Measurements from ENCODE around the gene IAPP.

IAPP gene

GRCh38 chr12:21341769-21342168, 30.9 kb upstream of the IAPP start:
- TF ChIP-seq CTBP1 (IDR thresholded peaks at IDR 0.05; ENCODE audit: borderline replicate concordance) (no peak), ZNF384 (IDR thresholded peaks at IDR 0.05) (no peak), ARNT (IDR thresholded peaks at IDR 0.05) (no peak), FOXK2 (IDR thresholded peaks at IDR 0.05) (no peak), ELF4 (IDR thresholded peaks at IDR 0.05) (no peak), LEF1 (IDR thresholded peaks at IDR 0.05; ENCODE audit: borderline replicate concordance) (no peak), NFRKB (IDR thresholded peaks at IDR 0.05) (no peak), HDGF (IDR thresholded peaks at IDR 0.05; ENCODE audit: borderline replicate concordance) (no peak), SUZ12 (IDR thresholded peaks at IDR 0.05) (no peak)
- CTCF ChIA-PET, result no interaction called here
- DNase-seq (ENCODE audit: extremely low spot score), result no peak
- POLR2A ChIA-PET, result no interaction called here

- POLR2A ChIA-PET, result no interaction called here
- CTCF ChIA-PET, result no interaction called here
- DNase-seq (ENCODE audit: extremely low spot score), result no peak
- TF ChIP-seq SUZ12 (IDR thresholded peaks at IDR 0.05) (no peak), ARNT (IDR thresholded peaks at IDR 0.05) (no peak), PKNOX1 (IDR thresholded peaks at IDR 0.05) (no peak), BHLHE40 (IDR thresholded peaks at IDR 0.05; ENCODE audit: borderline replicate concordance) (no peak), HDGF (IDR thresholded peaks at IDR 0.05; ENCODE audit: borderline replicate concordance) (no peak), FOXA1 (IDR thresholded peaks at IDR 0.05) (no peak), TARDBP (IDR thresholded peaks at IDR 0.05) (no peak), ELF4 (IDR thresholded peaks at IDR 0.05) (no peak), LEF1 (IDR thresholded peaks at IDR 0.05; ENCODE audit: borderline replicate concordance) (no peak)
Measured at GRCh38 chr12:21343636-21344035, 29.1 kb upstream of the IAPP start.

- no peak for DNase-seq (ENCODE audit: extremely low spot score)
- ChIA-PET POLR2A (no interaction called here), CTCF (no interaction called here)
- TF ChIP-seq SP1 (IDR thresholded peaks at IDR 0.05) (no peak), TARDBP (IDR thresholded peaks at IDR 0.05) (no peak), NFRKB (IDR thresholded peaks at IDR 0.05) (no peak), ZNF384 (IDR thresholded peaks at IDR 0.05) (no peak), L3MBTL2 (conservative IDR thresholded peaks at IDR 0.05) (no peak), FOXA1 (IDR thresholded peaks at IDR 0.05) (no peak), ARNT (IDR thresholded peaks at IDR 0.05) (no peak), BHLHE40 (IDR thresholded peaks at IDR 0.05; ENCODE audit: borderline replicate concordance) (no peak), PKNOX1 (IDR thresholded peaks at IDR 0.05) (no peak), ELF4 (IDR thresholded peaks at IDR 0.05) (no peak), CTBP1 (IDR thresholded peaks at IDR 0.05; ENCODE audit: borderline replicate concordance) (no peak), HDGF (IDR thresholded peaks at IDR 0.05; ENCODE audit: borderline replicate concordance) (no peak), FOXM1 (IDR thresholded peaks at IDR 0.05; ENCODE audit: borderline replicate concordance) (no peak), FOXK2 (IDR thresholded peaks at IDR 0.05) (no peak), LEF1 (IDR thresholded peaks at IDR 0.05; ENCODE audit: borderline replicate concordance) (no peak), SUZ12 (IDR thresholded peaks at IDR 0.05) (no peak)
Measured at GRCh38 chr12:21346542-21347205, 26.0 kb upstream of the IAPP start.

GRCh38 chr12:21350975-21351374, 21.7 kb upstream of the IAPP start:
- ChIA-PET POLR2A (no interaction called here), CTCF (no interaction called here)
- no peak for DNase-seq (ENCODE audit: extremely low spot score)
- no peak for TF ChIP-seq HDGF (IDR thresholded peaks at IDR 0.05; ENCODE audit: borderline replicate concordance)
- TF ChIP-seq ELF4 (IDR thresholded peaks at IDR 0.05), result no peak
- TF ChIP-seq BHLHE40 (IDR thresholded peaks at IDR 0.05; ENCODE audit: borderline replicate concordance), result no peak
- no peak for TF ChIP-seq ARNT (IDR thresholded peaks at IDR 0.05)
- TF ChIP-seq CTBP1 (IDR thresholded peaks at IDR 0.05; ENCODE audit: borderline replicate concordance), result no peak
- TF ChIP-seq FOXK2 (IDR thresholded peaks at IDR 0.05), result no peak
- no peak for TF ChIP-seq FOXA1 (IDR thresholded peaks at IDR 0.05)
- no peak for TF ChIP-seq TARDBP (IDR thresholded peaks at IDR 0.05)
- TF ChIP-seq LEF1 (IDR thresholded peaks at IDR 0.05; ENCODE audit: borderline replicate concordance), result no peak
- no peak for TF ChIP-seq NFRKB (IDR thresholded peaks at IDR 0.05)
- no peak for TF ChIP-seq ZNF384 (IDR thresholded peaks at IDR 0.05)
- TF ChIP-seq SP1 (IDR thresholded peaks at IDR 0.05), result no peak
- no peak for TF ChIP-seq FOXM1 (IDR thresholded peaks at IDR 0.05; ENCODE audit: borderline replicate concordance)
- no peak for TF ChIP-seq SUZ12 (IDR thresholded peaks at IDR 0.05)
- TF ChIP-seq L3MBTL2 (conservative IDR thresholded peaks at IDR 0.05), result no peak
- no peak for TF ChIP-seq PKNOX1 (IDR thresholded peaks at IDR 0.05)

DNA sequence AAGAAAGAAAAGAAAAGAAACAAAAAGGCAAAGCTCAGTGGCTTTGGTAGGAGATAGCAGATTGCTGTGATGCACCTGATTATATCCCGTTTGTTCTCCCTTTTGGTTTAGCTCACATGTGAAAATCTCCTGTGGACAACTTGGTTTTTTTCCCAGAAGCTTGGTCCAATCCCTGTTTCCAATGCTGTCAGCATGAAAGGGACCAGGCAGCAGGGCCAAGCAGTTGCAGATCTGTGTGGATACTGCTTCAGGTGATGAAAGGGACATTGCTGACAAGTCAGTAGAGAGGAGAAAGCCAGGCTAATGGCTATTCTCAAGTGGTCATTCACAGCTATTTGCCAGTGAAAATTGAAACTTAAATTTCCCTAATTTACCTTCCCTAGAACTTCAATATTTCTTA, 19.2 kb upstream of the IAPP start:
- POLR2A ChIA-PET, result no interaction called here
- TF ChIP-seq HDGF (IDR thresholded peaks at IDR 0.05; ENCODE audit: borderline replicate concordance) (no peak), BHLHE40 (IDR thresholded peaks at IDR 0.05; ENCODE audit: borderline replicate concordance) (no peak), PKNOX1 (IDR thresholded peaks at IDR 0.05) (no peak), FOXM1 (IDR thresholded peaks at IDR 0.05; ENCODE audit: borderline replicate concordance) (no peak), LEF1 (IDR thresholded peaks at IDR 0.05; ENCODE audit: borderline replicate concordance) (no peak), L3MBTL2 (conservative IDR thresholded peaks at IDR 0.05) (no peak), NFRKB (IDR thresholded peaks at IDR 0.05) (no peak), ELF4 (IDR thresholded peaks at IDR 0.05) (no peak), ARNT (IDR thresholded peaks at IDR 0.05) (no peak), TARDBP (IDR thresholded peaks at IDR 0.05) (no peak), FOXK2 (IDR thresholded peaks at IDR 0.05) (no peak), SUZ12 (IDR thresholded peaks at IDR 0.05) (no peak), CTBP1 (IDR thresholded peaks at IDR 0.05; ENCODE audit: borderline replicate concordance) (no peak), SP1 (IDR thresholded peaks at IDR 0.05) (no peak), FOXA1 (IDR thresholded peaks at IDR 0.05) (no peak), ZNF384 (IDR thresholded peaks at IDR 0.05) (no peak)
- CTCF ChIA-PET, result no interaction called here
- no peak for DNase-seq (ENCODE audit: extremely low spot score)

All from HEK293T (cell line).